NCI-H526 treated with DMSO at 0.1 percent for 48 hours (cell line): ENCODE data around the gene PSMA1.
"Not testable (repeated sequence)": the region's sequence is repeated elsewhere in the genome, so short reads cannot be mapped to it uniquely, and the experiment has no call there.

Source experiments
- DNase-seq: peaks from one replicate; lab custom pipeline; 2025; lab: John Stamatoyannopoulos, UW

Gene PSMA1

DNA sequence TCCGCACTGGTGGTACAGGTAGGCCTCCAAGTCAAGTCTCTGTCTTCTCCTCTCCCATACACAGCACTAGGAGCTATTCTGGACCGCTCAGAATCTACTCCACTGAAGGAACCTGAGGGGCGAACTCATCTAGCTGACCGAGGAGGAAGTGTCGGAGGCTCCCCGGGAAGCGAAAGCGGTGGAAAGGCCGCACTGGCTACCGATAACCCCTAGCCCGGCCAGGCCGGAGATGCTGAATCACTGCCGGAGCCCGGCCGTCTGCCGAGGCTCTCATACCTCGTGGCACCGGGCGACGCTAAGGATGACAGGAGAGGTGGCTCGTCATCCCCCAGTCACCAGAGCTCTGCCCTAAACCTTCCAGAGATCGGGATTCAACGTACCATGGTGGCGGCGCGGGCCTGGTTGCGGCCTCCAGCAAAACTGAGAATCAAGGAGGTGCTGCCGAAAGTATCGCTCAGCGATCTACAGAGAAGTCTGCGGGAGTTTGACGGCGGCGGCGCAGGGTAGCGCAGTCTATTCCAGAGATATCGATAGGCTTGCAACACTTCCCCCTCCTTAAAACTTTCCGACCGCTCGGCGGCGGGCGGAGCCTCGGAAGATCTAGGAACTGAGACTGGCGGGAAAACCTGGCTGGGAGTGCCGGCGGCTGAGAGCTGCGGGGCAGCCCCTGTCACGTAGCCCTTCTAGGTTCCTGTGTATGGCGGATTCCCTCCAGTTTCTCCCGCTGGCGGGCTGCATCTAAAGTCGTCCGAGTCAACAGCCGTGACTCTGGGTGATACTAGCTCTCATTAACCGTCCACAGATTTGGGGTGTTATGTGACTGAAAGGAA lies at the start of gene PSMA1:
TSS of gene PSMA1 (minus strand) at position 470 of the 830 bp plus-strand sequence. CDS start at position 383, 87 bp downstream.
- DNase-seq: peak; percentile 97

GRCh38 chr11:14569516-14569915 lies 49.3 kb upstream of the PSMA1 start:
- DNase-seq: not testable (repeated sequence)

DNA sequence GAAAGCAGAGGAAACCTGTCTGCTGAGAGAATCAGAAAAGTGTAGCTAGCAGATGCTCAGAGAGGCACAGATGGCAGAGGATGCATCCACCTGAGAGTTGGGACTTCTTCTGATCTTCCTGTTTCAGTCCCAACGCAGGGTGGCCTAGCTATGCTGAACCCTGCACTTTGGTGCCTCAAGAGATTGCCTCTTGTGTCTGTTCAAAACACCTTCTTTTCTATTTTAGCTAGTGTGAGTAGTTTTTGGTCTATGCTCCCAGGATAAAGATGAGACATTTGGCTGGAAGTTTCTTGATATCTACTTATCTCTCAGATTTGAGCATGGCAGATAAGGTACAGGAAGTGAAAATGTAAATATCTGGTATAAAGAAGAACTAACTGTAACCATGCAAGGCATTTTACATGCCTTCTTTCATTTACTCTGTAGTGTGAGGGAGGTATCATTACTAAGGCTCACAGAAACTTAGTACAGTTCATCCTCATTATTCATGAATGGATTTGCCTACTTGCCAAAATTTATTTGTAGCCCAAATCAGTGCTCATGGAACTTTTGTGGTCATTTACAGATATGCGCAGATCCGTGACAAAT lies 47.0 kb upstream of the PSMA1 start:
- DNase-seq: no peak

DNA sequence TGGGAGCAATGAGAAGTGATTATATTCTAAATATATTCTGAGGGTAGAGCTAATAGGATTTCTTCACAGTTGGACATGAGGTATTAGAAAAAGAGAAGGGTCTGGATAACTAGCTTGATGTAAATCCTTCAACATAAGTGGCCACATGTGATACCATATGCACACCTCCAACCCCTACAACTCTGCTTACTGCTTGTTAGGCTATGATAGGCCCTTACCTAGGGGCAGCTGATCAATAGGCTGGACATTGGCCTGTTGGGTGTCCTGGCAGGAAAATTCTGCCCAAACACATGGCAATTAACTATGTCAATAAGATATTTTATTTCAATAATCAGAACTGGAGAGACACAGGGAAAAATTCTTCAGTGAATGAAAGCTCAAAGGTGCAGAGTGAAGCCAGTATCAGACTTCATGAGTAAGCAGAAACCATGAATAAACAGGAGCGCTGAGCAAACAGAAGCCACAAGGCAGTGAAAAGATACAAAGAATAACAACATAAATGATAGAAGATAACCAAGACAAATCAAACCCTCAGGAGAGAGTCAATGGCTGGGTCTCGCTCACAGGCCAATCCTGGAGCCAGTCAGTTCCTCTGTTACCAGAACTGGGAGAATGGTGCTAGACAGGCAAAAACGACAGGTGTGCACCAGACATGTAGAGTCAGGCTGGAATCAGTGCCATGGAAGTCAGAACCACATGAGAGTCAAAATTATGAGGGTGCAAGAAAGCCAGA lies 46.3 kb upstream of the PSMA1 start:
- DNase-seq: no peak

- no peak for DNase-seq
Measured at GRCh38 chr11:14565845-14566244, 45.7 kb upstream of the PSMA1 start.

GRCh38 chr11:14555818-14556217 lies 35.6 kb upstream of the PSMA1 start:
- no peak for DNase-seq

DNA sequence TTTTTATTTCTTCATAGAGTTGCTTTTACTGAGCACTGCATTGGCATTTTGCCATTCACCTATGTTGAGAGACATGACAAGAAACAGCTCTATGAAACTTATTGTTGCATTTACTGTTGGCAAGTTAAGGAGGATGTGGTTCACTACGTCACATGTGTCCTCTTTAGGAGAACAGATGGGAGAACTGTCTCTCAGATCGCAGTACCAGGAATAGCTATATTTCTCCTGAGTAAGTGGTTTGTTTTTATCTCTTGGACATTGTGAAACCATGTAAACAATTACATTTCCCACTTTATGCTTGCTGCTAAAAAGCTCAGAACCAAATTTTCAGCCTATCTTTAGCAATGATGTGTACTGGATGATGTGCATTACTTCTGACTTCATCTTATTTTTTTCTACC lies 34.8 kb upstream of the PSMA1 start:
- no peak for DNase-seq

- DNase-seq: no peak
Measured at GRCh38 chr11:14552089-14552488, 31.9 kb upstream of the PSMA1 start.

DNA sequence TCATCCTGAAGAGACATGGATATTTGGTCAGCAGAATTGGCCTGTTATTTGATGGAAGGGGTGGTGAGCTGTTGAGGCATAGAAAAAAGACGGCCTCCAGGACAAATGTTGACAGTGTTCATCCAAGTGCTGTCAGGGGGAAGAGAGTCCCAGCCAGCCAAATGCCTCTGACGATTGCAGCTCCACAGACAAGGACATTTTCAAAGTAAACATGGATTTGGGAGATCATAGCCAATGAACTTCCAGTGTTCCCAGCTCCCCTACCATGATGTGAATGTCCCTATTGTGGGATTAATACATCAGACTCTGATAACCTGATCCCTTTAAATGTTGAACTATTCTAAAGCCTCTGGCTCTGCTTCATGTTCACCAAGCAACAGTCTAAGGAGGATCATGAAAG lies 31.2 kb upstream of the PSMA1 start:
- DNase-seq: no peak

DNA sequence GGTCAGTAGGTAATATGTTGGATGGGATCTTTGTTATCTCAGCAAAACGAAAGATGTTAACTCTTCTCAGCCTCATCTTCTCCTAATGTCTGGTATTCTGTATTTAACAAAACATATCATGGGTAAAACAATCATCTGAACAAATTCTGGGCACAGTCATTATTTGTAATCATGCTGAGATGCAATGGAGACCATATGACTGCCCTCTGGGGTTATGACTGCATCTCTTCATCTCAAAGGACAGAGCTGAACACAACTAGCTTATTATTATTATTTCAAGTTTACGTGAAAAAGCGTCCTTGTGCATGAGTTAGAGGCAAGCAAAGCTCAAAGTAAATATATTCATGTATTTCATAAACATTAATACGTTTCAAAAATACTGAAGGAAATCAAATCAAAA lies 29.7 kb upstream of the PSMA1 start:
- DNase-seq: no peak

- no peak for DNase-seq
Measured at GRCh38 chr11:14547440-14547839, 27.3 kb upstream of the PSMA1 start.

DNA sequence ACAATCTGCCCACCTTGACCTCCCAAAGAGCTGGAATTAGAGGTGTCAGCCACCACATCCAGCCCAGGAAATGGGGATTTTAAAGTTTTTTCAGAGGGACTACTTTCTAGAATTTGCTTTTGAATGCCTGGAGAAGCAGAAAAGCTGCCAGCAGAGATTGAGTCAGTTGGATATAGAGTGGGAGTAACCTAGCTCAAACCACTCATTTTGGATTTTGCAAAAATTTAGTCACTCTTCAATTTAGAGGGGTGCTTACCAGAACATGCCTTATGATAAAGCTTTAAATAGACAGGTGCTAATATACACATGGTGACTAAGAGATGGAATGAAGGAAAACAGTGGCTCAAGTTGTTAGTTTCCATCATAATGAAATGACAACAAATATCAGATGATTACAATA lies 26.5 kb upstream of the PSMA1 start:
- DNase-seq: no peak

DNA sequence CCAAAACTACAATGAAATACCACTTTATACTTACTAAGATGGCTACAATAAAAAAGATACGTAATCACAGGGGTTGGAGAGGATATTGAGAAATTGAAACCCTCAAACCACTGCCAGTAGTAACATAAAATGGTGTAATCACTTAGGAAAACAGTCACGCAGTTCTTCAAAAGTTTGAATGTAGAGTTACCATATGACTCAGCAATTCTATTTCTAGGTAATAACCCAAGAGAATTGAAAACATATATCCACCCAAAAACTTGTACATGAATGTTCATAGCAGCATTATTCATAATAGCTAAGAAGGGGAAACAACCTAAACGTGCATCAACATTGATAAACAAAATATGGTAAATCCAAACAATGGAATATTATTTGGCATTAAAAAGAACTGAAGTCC lies 24.4 kb upstream of the PSMA1 start:
- DNase-seq: no peak

GRCh38 chr11:14543260-14543659 lies 23.1 kb upstream of the PSMA1 start:
- no peak for DNase-seq

GRCh38 chr11:14542324-14542723 lies 22.1 kb upstream of the PSMA1 start:
- DNase-seq: no peak

DNA sequence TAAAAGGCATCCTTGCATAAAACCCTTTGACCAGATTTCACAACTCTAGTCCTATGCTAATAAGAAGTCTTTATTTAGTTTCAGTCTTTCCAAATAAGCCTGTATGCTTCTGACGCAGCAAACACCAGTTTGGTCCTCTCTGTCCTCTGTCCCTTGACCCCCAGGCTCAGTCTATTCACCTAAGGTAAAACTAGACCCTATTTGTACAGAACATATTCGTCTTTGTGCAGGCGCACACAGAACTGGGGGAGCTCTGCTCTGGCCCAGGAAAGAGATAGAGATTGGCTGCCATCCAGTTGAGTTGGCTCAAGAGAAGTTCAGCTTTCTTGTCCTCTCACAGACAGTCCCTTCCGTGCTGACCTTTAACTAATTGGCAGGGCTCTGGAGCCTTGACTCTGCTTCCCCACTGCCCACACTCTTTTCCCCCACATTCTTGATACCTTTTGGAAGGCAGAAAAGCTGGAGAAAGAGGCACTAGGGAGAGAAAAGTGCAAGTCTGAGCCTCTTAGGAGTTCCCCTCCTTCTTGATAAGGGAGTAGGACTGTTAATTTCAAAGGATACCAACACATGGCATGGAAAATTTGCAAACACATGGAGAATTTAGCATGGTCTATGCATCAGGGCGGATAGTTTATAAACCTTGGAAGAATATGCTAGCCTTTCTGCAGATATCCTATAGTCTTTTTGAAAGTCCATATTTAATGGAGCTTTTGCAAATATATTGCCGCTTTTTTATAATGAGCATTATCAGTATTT lies 21.2 kb upstream of the PSMA1 start:
- DNase-seq: no peak

DNA sequence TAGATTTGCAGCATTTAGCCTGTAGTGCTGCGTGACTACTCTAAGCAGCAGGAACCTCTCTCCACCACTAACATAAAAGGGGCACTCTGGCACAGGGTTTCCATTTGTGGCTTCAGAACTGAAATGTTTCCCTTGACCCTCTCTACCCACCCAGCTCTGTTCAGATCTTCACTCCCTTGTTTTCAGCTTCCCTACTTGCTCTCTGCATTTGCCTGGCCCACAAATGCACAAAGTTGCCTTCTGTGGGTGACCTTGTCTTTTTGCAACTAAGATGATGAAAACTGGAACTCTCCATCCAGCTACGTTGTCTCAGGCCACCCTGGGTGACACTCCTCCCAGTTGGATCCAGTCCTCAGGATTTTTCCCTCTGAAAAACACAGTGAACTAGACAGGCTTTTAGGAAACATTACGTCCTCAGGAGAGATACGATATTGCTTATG lies 19.8 kb upstream of the PSMA1 start:
- no peak for DNase-seq

- no peak for DNase-seq
Measured at GRCh38 chr11:14538926-14539554, 18.9 kb upstream of the PSMA1 start.

DNA sequence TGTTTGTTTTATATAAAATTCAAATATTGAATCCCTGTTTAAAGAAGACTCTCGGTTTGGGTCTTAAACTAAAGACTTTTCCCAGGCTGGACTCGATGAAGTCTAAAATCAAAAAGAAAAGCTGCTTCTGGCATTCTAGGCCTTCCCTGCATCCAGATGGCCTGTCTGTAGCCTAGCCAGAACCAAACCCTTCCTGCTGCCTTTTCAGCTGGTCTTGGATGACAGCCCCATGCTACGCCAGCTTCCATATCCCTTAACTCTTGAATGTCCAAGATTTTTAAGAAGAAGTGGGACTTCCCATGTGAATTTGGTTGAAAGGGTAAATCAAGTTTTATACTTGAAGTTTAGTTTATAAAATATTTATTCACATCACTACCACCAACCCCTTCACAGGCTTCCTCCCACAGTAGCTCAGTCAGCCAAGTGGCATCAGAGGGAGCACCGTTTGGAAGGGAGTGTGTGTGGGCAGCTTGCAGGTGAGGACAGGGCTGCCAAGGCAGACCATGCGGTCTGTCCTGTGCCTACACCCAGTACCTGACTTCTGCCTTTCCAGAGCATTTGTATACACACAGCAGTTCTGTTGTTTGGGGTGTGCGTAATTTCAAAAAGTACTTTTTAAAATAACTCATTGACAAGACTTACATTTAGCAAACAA lies 18.2 kb upstream of the PSMA1 start:
- no peak for DNase-seq

DNA sequence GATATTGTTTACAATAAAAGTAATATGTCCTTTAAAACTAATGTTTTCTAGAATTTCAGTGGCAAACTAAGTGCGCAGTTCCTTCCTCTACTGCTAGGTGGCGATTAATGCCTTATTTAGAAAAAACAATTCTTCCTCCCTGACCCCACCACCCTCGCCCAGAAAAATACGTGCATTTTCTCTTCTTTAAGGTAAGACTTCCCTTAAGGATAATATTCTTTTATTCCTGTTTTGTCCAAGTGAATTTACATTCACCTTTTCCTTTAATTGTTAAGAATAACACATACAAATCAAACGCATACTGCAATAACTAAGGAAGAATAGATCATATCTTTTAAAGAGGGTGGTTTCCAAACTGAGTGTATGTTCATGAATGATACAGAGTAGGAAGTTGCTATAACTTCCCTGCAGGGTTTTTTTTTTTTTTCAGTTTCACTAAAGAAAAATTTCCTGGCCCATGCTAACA lies 17.0 kb upstream of the PSMA1 start:
- DNase-seq: peak; percentile 41

DNA sequence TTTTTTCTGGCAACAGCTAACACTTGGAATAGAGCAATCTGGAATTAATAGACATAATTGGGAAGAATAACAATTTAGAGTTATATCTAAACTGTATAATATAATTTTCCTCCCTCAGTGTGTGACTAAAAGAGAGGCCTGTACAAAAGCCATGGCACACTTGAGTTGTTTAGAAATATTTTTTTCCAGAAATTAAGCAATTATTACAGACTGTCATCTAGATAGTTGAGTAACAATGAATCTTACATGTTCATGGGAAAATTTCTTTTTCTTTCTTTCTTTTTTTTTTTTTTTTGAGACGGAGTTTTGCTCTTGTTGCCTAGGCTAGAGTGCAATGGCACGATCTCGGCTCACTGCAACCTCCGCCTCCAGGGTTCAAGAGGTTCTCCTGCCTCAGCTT lies 15.0 kb upstream of the PSMA1 start:
- not testable (repeated sequence) for DNase-seq
